COLO668 (cell line): ENCODE results near the gene KPNA3.
"Not testable (repeated sequence)": the region's sequence is repeated elsewhere in the genome, so short reads cannot be mapped to it uniquely, and the experiment has no call there.

Source experiments
- DNase-seq: peaks from one replicate; lab custom pipeline; 2025; ENCODE audit not compliant: unreplicated experiment; lab: John Stamatoyannopoulos, UW

Gene KPNA3

GRCh38 chr13:49759503-49759902, 33.0 kb downstream of the KPNA3 start:
- peak; percentile 49 for DNase-seq

GRCh38 chr13:49756263-49756662, 36.2 kb downstream of the KPNA3 start:
- DNase-seq = no peak

GRCh38 chr13:49754146-49754545, 38.3 kb downstream of the KPNA3 start:
- DNase-seq = no peak

GRCh38 chr13:49749848-49750247, 42.6 kb downstream of the KPNA3 start:
- no peak for DNase-seq

GRCh38 chr13:49746111-49746510, 46.4 kb downstream of the KPNA3 start:
- DNase-seq = no peak

- DNase-seq = no peak
Measured at GRCh38 chr13:49740870-49741269, 51.6 kb downstream of the KPNA3 start.

GRCh38 chr13:49739498-49740187, 52.8 kb downstream of the KPNA3 start:
- no peak for DNase-seq

GRCh38 chr13:49733181-49733951, 59.1 kb downstream of the KPNA3 start:
- DNase-seq = no peak

GRCh38 chr13:49731766-49732165, 60.7 kb downstream of the KPNA3 start:
- DNase-seq = no peak

- no peak for DNase-seq
Measured at GRCh38 chr13:49716615-49717014, 75.9 kb downstream of the KPNA3 start.

- DNase-seq = no peak
Measured at GRCh38 chr13:49714757-49715156, 77.7 kb downstream of the KPNA3 start.

- DNase-seq = no peak
Measured at GRCh38 chr13:49711218-49711863, 81.1 kb downstream of the KPNA3 start.

- not testable (repeated sequence) for DNase-seq
Measured at GRCh38 chr13:49704264-49704663, 88.2 kb downstream of the KPNA3 start.

- DNase-seq = no peak
Measured at GRCh38 chr13:49701491-49701890, 91.0 kb downstream of the KPNA3 start.

- no peak for DNase-seq
Measured at GRCh38 chr13:49697468-49697867, 95.0 kb downstream of the KPNA3 start.

GRCh38 chr13:49694446-49694845, 98.0 kb downstream of the KPNA3 start:
- no peak for DNase-seq

GRCh38 chr13:49693877-49694276, 98.6 kb downstream of the KPNA3 start:
- no peak for DNase-seq

- no peak for DNase-seq
Measured at GRCh38 chr13:49693191-49693733, 99.2 kb downstream of the KPNA3 start.

GRCh38 chr13:49690995-49691784, 101.3 kb downstream of the KPNA3 start, which contains the start of gene EBPL:
EBPL (minus strand) TSS chr13:49691486; CDS start chr13:49691424, 62 bp downstream.
- DNase-seq = peak; percentile 97

- no peak for DNase-seq
Measured at GRCh38 chr13:49690133-49690994, 102.1 kb downstream of the KPNA3 start.
